ENCODE measurements around the gene CALM3.

DNA sequence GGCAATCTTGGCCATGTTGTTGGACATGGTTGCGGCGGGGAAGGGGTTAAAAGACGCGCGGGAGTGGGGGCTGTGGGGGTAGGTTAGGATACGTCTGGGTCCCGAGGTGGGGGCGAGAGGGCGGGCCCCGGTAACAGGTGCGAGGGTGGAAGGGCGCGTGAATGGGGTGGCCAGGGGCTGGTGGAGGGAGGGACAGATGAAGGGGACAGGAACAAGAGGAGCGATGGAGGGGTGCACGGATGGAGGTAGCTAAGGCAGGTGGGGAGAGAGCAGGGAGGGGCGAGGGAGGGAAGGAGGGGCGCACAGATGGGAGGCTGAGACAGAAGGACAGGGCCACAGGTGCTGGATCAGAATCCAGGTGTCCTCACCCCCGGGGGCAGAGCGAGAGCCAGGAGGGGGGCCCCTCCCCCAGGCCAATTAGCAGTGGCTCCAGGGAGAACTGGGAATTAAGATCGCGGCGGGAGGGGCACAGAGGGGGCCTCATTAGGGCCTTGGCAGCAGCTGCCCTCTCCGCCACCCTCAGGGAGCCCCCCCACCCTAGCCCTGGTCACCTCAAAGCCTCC lies 33.6 kb downstream of the CALM3 start:
- no peak for TF ChIP-seq CTCF (IDR thresholded peaks at IDR 0.05; ENCODE audit: poor library complexity)
- no peak for TF ChIP-seq EZH2 (IDR thresholded peaks at IDR 0.05; ENCODE audit: borderline replicate concordance)
- no peak for TF ChIP-seq EZH2phosphoT487 (IDR thresholded peaks at IDR 0.05; ENCODE audit: low read depth, severe bottlenecking, unreplicated experiment)
